ENCODE results near the gene BANF2.

GRCh38 chr20:17687800-17688199 is 12.0 kb upstream of the BANF2 start:
- no peak for TF ChIP-seq EZH2 (IDR thresholded peaks at IDR 0.05)
- TF ChIP-seq POLR2AphosphoS5 (IDR thresholded peaks at IDR 0.05; ENCODE audit: borderline replicate concordance, low read depth, low read length), result no peak
- TF ChIP-seq FOXP2 (optimal IDR thresholded peaks at IDR 0.05; ENCODE audit: control extremely low read depth, extremely low read length, insufficient read depth), result no peak
